ENCODE data around the gene GAD2. TPM values are rescaled to one million over a fixed set of nuclear protein-coding genes. Genes with fewer than 3 reads are reported as not detected.
A peak's percentile ranks its signal among the peaks of the same experiment; 100 is the strongest.

GAD2 gene
- total RNA-seq, 3 donors from 2014 or later (not counting 1 experiment from before 2014, with no cell fraction given), result not detected

DNA sequence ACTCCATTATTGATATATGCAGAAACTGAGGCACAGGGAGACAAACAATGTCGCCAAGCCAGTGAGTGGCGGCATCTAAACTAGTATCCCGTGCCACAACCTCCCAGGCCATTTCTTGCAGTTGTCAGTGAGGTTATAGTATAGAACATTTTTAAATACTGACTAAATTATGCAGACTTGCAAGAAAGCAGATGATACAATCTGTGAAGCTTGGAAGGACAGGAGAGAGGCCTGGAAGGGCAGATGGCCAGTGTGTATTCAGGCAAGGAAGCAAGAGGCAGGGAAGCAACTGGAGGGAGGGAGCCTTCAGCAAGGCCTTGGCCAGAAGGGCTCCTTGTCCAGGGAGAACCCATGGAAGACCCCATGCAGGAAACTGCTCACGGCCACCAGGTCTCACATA is 111.2 kb downstream of the GAD2 start:
- no peaks in the 10 kb centered on the region for H3K9me3 Mint-ChIP-seq
- Histone ChIP-seq H3K36me3 (ENCODE audit: control insufficient read depth, insufficient read depth, low read length) (no peaks in the 10 kb centered on the region), H3K27ac (ENCODE audit: low read length) (no peak overlapping the region), H3K4me1 (ENCODE audit: control insufficient read depth, insufficient read depth, low read length) (no peaks in the 10 kb centered on the region), H3K9me3 (ENCODE audit: control insufficient read depth, insufficient read depth, low read length) (no peaks in the 10 kb centered on the region), H3K4me3 (ENCODE audit: low read length) (no peak overlapping the region), H3K27me3 (ENCODE audit: control insufficient read depth, insufficient read depth, low read length) (no peaks in the 10 kb centered on the region)
- no peak overlapping the region for H3K27ac Mint-ChIP-seq
- H3K36me3 Mint-ChIP-seq, result no peaks in the 10 kb centered on the region
- WGBS (ENCODE audit: insufficient coverage), result 87% methylated on average over 4 of the region's 4 CpGs
- TF ChIP-seq CTCF (IDR thresholded peaks at IDR 0.05), result no peak
- intact Hi-C loops (cut with micrococcal nuclease), result no loop called here
- no peak overlapping the region for H3K4me3 Mint-ChIP-seq
- ATAC-seq (no peak), DNase-seq (no peak)
- peaks cover 22 to 29% of the 10 kb centered on the region in 2 donors for H3K27me3 Mint-ChIP-seq (ENCODE audit: low read depth in 2 of 2)
- peaks cover 0 to 4% of the 10 kb centered on the region in 2 donors for H3K4me1 Mint-ChIP-seq

DNA sequence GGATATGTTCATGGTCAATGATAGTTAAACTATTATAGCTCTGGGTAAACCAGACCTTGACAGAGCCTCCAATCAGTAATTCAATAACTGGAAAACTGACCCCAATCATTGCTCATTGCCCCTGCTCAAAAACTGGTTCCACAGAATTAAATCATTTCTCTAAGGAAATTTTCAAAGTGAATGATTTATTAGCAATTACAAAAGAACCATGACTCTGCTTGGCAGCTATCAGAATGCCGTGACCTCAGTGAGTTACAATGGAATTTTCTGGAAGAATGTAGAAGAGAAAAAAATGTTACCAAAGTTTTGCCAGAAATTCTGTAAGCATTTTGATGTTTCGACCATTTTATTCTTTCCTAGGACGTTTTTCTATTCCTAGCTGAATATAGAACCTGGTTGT is 114.8 kb downstream of the GAD2 start:
- WGBS (ENCODE audit: insufficient coverage), result 78% methylated on average over 3 of the region's 3 CpGs
- H3K27ac Mint-ChIP-seq, result no peak overlapping the region
- H3K4me1 Mint-ChIP-seq, result peaks cover 0 to 4% of the 10 kb centered on the region in 2 donors
- no peak for ATAC-seq
- Histone ChIP-seq H3K4me1 (ENCODE audit: control insufficient read depth, insufficient read depth, low read length) (peaks cover 4% of the 10 kb centered on the region), H3K27me3 (ENCODE audit: control insufficient read depth, insufficient read depth, low read length) (no peaks in the 10 kb centered on the region), H3K4me3 (ENCODE audit: low read length) (no peak overlapping the region), H3K27ac (ENCODE audit: low read length) (no peak overlapping the region), H3K36me3 (ENCODE audit: control insufficient read depth, insufficient read depth, low read length) (no peaks in the 10 kb centered on the region), H3K9me3 (ENCODE audit: control insufficient read depth, insufficient read depth, low read length) (no peaks in the 10 kb centered on the region)
- peaks cover 6 to 7% of the 10 kb centered on the region in 2 donors for H3K9me3 Mint-ChIP-seq
- no peak for TF ChIP-seq CTCF (IDR thresholded peaks at IDR 0.05)
- intact Hi-C loops (cut with micrococcal nuclease), result no loop called here
- no peak overlapping the region for H3K4me3 Mint-ChIP-seq
- peaks cover 7% of the 10 kb centered on the region for H3K36me3 Mint-ChIP-seq
- DNase-seq, result no peak
- peaks cover 15 to 18% of the 10 kb centered on the region in 2 donors for H3K27me3 Mint-ChIP-seq (ENCODE audit: low read depth in 2 of 2)

DNA sequence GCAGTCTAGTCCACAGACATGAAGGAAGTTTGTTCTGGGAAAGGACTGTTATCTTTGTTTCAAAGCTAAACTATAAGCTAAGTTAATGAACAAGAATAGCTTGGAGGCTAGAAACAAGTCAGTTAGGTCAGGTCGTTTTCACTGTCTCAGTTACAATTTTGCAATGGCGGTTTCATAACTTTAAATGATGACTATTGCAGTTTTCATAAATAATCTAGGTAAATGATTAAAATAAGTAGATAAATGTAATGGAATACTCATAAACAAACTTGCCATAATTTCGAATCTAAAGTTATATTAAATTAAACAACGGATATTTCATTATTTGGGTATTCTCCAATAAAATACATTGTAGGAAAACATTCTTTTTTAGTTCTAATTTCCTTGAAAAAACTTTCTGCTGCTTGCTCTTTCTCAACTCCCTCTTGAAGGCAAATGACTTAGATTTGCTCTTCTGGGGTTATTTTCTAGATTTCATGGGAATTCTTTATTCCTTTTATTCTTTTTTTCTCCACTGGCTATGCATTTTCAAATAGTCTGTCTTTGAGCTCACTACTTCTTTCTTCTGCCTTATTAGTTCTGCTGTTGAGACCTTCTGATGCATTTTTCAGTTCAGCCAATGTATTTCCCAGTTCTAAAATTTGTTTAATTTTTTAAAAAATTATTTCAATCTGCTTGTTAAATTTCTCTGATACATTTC is 117.8 kb downstream of the GAD2 start:
- no peak overlapping the region for H3K27ac Mint-ChIP-seq
- peaks cover 7% of the 10 kb centered on the region for H3K36me3 Mint-ChIP-seq
- H3K9me3 ChIP-seq (ENCODE audit: control insufficient read depth, insufficient read depth, low read length), result no peaks in the 10 kb centered on the region

More for the DNA sequence above, 117.8 kb downstream of the GAD2 start:
- intact Hi-C loops (cut with micrococcal nuclease), result loop anchor here (2.0 kb wide), 1 partner anchor 102 kb away; no protein-coding TSS in a partner anchor
- no peaks in the 10 kb centered on the region for H3K36me3 ChIP-seq (ENCODE audit: control insufficient read depth, insufficient read depth, low read length)
- 86% methylated on average over 1 of the region's 4 CpGs for WGBS (ENCODE audit: insufficient coverage)
- H3K27ac ChIP-seq (ENCODE audit: low read length), result no peak overlapping the region
- no peak overlapping the region for H3K4me3 Mint-ChIP-seq
- no peak overlapping the region for H3K4me3 ChIP-seq (ENCODE audit: low read length)
- peaks cover 4% of the 10 kb centered on the region for H3K4me1 ChIP-seq (ENCODE audit: control insufficient read depth, insufficient read depth, low read length)
- H3K9me3 Mint-ChIP-seq, result peaks cover 6 to 7% of the 10 kb centered on the region in 2 donors
- no peaks in the 10 kb centered on the region for H3K27me3 ChIP-seq (ENCODE audit: control insufficient read depth, insufficient read depth, low read length)
- H3K4me1 Mint-ChIP-seq, result peaks cover 0 to 4% of the 10 kb centered on the region in 2 donors
- TF ChIP-seq CTCF (IDR thresholded peaks at IDR 0.05), result no peak
- DNase-seq (peak in 1 of 2 donors; percentile 12), ATAC-seq (no peak)
- no peaks in the 10 kb centered on the region for H3K27me3 Mint-ChIP-seq (ENCODE audit: low read depth in 2 of 2)

Data from natural killer cell (primary cell).